Eye (tissue), 1 donor: ENCODE measurements around the gene ATP6AP1.
"Not testable (repeated sequence)": the region's sequence is repeated elsewhere in the genome, so short reads cannot be mapped to it uniquely, and the experiment has no call there.

ENCODE experiments used
- DNase-seq: peaks from one replicate; pipeline ENCODE4 v3.0.0-alpha.2; 2015

Gene ATP6AP1

DNA sequence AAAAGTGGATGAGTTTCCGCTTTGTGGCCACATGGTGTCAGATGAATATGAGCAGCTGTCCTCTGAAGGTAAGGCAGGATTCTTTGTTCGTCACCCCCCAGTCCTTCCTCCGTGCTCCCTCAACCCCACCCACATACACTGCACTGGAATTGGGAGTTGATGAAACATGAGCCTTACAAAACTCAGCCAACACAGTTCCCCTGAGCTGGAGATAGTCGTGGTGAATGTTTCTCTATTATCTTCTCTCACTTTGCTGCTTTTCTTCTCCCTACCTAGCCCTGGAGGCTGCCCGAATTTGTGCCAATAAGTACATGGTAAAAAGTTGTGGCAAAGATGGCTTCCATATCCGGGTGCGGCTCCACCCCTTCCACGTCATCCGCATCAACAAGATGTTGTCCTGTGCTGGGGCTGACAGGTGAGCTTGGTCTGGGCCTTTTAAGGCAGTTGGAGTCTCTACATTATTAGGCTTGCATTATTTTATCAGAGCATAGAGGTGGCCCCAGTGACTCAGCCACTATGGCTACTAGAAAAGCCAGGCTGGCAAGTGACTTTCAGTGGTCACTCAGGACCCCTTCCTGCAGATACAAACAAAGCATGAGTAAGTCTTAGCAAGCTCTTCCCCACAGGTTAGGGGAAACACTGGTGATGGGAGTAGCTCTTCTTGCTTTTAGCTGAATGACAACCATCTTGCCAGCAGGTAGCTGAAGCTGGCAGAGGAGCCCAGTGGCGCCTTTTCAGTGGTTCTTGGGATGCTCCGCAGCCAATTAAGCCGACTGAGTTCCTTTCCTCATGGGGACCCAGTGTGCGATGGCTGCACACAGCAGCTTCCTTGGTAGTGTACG lies 28.7 kb upstream of the ATP6AP1 start:
- DNase-seq: no peak

DNA sequence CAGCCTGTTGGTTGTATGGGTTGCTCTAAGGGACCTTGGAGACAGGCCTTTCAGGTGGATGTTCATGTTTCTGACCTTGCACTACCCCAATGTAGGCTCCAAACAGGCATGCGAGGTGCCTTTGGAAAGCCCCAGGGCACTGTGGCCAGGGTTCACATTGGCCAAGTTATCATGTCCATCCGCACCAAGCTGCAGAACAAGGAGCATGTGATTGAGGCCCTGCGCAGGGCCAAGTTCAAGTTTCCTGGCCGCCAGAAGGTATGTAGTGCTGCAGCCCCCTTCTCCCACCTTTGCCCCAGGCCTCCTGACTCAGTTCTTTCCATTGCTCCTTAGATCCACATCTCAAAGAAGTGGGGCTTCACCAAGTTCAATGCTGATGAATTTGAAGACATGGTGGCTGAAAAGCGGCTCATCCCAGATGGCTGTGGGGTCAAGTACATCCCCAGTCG lies 28.1 kb upstream of the ATP6AP1 start:
- DNase-seq: not testable (repeated sequence)

GRCh38 chrX:154401045-154401799 lies 27.3 kb upstream of the ATP6AP1 start:
- no peak for DNase-seq

GRCh38 chrX:154401918-154402621 lies 26.4 kb upstream of the ATP6AP1 start:
- DNase-seq: no peak

DNA sequence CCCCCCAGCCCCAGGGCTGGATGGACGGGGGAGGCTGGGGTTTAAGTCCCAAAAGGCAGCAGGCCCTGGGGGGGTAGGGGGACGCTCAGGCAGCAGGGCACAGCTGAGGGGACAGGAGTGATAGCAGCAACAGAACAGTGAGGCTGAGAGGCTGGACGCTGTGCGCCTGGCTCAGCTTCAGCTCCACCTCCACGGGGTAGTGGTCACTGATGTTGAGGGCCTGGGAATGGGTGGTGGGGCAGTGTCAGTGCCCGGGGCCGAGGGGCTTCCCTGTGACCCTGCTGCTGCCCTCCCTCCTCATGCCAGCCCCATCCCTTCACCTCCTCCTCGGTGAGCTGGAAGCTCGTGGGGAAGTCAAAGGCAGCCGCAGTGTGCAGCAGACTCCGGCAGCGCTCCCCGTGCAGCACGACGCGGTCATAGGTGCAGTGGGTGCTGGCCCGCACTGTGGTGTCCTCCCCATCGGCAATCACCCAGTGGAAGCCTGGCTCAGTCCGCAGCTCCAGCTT lies 25.8 kb upstream of the ATP6AP1 start:
- no peak for DNase-seq

GRCh38 chrX:154403192-154403591 lies 25.3 kb upstream of the ATP6AP1 start:
- DNase-seq: no peak

- DNase-seq: no peak
Measured at GRCh38 chrX:154403858-154404257, 24.6 kb upstream of the ATP6AP1 start.

DNA sequence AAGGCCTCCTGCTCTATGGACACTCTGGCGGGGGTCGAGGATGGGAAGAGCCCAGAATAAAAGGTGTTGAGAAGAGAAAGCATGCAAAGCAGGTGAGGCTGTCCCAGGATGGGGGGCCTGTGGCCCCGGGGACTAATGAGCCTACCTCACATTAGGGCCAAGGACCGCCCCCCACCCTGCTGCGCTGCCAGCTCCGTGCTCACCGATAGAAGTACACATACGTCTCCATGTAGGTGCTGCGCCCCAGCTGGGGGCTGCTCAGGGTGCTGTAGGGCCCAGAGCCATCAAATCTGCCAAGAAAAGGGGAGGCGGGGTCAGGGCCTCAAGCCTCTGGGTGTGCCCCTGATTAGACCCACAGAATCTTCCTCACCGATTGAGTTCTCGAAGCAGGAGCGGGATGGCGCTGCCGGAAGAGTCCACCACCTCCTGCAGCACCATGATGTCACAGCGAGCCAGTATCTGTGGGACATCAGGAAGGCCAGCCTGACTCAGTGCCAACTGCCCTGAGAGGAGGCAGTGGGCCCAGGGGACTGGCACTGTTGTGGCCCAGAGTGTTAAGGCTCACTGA lies 23.8 kb upstream of the ATP6AP1 start:
- no peak for DNase-seq

DNA sequence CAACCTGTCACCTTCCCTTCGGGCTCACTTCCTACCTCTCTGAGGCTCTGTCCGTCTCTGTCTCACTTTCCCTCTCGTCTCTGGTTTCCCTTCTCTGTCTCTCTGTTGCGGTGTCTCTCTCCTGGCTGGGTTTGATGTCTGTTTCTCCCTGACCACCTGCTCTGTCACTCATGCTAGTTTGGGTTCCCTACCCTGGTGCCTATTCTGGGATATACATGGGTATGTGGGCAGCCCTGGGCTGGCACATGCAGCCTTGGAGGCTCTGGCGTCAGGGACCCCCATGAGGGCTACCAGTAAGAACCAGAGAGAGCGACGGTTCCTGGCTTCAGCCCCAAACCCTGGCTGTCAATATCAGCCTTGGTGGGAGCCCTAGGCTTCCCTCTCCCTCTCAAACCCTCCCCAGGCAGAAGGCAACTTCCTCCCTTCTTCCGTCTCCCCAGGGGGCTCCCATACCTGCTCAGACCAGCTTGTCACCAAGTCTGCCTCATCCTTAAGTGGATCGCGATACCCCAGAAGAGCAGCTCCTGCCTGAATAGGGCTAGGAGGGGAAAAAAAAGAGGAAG lies 19.7 kb upstream of the ATP6AP1 start:
- no peak for DNase-seq

DNA sequence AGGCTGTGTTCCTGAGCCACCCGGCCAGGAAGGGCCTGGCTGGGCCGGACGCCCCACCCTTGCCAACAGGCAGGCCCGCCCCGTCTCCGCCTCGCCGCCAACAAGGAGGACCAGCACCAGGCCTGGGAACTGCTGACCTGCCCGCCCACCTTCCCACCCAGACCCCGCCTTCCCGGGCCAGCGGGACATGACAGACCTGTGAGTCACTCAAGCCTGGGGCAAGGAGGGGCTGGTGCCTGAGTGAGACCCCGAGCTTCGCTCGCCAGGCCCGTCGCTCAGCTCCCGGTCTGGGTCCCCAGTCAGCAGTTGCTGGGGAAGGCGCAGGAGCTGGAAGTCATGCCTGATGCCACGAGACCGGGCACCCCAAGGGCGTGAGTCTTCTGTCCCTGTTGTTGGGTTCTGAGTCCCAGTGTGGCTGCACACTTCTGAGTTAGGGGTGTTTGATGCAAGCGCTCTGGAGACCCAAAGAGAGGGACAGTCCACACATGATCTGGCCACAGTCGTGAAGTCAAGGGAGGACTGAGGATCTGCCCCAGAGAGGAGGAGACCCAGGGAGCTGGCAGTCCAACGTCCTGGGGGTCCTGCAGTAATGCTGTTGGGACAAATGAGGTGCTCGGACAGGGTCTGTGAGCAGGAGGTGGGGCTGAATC lies 19.1 kb upstream of the ATP6AP1 start, which contains the start of gene DNASE1L1:
Gene DNASE1L1, minus strand, starts transcription at position 33 of the 650 bp plus-strand sequence. CDS start 3,686 bp downstream, outside the sequence.
- DNase-seq: no peak

GRCh38 chrX:154411981-154412340 lies 16.5 kb upstream of the ATP6AP1 start:
- peak; percentile 69 for DNase-seq

DNA sequence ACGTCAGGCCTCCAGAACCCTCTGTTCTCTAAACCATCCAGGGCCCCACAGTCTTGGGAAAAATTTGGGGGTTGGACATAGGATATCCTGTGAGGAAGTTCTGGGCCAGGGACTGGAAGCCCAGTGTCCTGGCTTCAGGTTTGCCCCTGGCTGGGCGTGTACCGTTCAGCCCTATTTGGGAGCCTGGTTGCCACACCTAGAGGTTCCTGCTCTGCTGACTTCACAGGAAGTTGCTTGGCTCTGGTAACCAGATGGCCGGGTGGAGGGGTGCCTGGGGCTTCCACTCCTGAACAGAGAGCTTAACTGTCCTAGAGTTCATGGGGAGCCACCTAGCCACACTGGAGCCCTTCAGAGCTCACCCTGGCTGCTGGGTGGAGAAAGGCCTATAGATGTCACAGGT lies 16.0 kb upstream of the ATP6AP1 start:
- DNase-seq: no peak

DNA sequence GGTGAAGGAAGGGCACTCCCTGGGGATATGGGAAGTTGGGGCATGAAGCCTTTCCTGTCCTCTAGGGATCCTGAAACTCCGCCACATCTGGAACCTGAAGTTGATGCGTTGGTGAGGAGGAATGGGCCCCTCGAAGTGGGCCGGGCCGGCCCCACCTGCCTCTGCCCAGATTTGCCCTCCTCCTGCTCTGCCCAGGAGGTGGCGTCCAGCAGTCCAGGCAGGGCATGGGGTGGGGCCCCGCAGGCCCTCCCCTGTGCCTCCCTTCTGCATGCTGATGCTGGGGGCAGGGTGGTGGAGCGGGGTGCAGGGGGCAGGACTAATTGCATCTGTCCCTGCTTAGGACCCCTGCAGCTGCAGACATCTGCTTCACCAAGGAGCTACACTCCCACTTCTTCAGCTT lies 15.3 kb upstream of the ATP6AP1 start:
- no peak for DNase-seq

- DNase-seq: no peak
Measured at GRCh38 chrX:154417157-154417556, 11.3 kb upstream of the ATP6AP1 start.

- no peak for DNase-seq
Measured at GRCh38 chrX:154419189-154419588, 9.3 kb upstream of the ATP6AP1 start.

DNA sequence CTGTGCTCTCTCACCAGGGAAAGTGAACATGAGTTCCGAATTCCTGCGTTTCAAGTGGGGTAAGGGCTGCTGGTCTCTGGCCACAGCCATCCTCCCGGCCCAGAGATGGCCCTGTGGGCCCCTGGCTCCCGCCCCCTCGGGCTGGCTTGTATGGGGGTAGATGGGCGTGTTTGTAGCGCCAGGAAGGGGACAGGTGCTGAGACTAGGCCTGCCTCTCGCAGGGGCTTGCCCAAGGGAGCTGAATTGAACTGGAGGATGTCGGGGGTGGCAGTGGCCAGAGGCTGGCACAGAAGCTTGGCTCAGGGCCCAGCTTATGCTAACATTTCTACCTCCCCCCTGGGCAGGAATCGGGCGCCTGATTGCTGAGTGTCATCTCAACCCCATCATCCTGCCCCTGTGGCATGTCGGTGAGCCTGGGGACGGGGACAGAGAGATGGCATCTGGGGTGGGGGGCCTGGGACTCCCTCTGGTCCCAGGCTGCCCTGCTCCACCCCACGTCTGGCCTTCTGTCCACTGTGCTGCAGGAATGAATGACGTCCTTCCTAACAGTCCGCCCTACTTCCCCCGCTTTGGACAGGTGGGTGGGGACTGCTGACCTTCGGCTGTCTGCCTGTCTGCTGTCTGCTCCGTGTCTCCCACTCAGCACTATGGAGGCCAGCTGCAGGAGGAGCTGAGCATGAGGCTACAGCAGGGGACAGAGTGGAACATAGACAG lies 8.6 kb upstream of the ATP6AP1 start:
- DNase-seq: no peak

DNA sequence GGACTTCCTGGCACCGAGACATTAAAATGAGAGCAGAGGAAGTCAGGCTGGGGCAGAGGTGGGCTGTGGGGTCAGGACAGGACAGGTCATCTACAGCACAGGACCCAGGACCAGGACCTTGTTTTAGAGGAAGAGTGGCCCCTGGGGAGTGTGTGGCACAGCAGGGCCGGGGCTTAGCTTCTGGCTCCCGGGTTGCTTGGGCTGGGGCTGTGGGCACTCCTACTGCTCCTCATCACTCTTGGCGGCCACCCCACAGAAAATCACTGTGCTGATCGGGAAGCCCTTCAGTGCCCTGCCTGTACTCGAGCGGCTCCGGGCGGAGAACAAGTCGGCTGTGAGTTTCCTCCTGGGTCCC lies 8.1 kb upstream of the ATP6AP1 start:
- no peak for DNase-seq

GRCh38 chrX:154426916-154427770 lies 1.3 kb upstream of the ATP6AP1 start:
- DNase-seq: no peak

- no peak for DNase-seq
Measured at GRCh38 chrX:154429711-154430110, 1.2 kb downstream of the ATP6AP1 start.

DNA sequence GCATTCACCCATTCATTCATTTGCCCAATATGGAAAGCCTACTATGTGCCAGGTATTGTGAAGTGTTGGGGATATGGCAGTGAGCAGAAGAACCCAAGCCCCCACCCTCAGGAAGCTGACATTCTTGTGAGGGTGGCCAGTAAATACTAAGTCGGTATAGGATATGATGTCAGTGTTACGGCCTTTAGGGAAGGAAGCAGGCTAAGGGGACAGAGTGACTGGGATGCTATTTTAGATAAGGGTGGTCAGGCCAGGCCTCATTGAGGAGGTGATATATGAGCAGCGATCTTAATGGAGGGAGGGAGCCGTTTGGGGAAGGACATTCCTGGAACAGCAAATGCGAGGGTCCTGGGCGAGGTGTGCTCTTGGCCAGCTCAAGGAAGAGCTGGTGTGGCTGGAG lies 2.0 kb downstream of the ATP6AP1 start:
- no peak for DNase-seq
